IPS-NIHi7 (cell line): ENCODE measurements around the gene SH2D4B.

Source experiments
- DNase-seq: peaks from one replicate; pipeline ENCODE4 v3.0.0; 2012; ENCODE audit warnings: mixed read lengths; ENCODE audit errors: extremely low spot score

Gene SH2D4B

DNA sequence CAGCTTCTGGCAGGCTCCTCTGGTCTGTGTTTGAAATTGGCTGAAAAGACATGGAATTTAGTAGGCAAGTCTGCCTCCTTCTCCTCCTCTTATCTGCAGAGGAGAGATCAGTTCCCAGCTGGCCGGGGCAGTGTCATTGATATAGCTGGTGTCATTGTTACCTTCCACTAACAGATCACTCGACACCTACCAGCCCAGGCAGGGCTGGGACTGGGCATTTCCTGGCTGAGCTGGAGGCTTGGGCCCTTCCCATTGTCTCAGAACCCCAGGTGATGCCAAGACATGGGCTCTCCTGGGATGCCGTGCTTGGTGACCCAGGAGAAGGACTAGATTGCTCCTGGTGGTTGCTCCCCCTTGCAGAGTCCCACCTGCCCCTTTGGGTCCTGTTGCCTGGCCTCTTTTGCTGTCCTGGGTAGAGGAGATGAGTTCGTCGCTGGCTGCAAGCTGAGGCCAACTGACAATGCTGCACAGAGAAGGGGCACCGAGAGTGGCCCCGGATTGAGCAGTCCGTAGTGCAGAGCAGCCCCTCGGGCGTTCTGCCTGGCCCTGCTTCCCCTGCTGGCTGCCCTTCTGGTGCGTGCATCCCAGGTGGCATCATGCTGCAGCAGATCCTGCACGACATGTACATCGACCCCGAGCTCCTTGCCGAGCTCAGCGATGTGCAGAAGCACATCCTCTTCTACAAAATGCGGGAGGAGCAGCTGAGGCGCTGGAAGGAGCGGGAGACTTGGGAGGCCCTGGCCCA is at the start of gene SH2D4B:
SH2D4B (plus strand) TSS at position 167 of the 745 bp plus-strand sequence; CDS start at position 597, 430 bp downstream.
- DNase-seq: no peak

DNA sequence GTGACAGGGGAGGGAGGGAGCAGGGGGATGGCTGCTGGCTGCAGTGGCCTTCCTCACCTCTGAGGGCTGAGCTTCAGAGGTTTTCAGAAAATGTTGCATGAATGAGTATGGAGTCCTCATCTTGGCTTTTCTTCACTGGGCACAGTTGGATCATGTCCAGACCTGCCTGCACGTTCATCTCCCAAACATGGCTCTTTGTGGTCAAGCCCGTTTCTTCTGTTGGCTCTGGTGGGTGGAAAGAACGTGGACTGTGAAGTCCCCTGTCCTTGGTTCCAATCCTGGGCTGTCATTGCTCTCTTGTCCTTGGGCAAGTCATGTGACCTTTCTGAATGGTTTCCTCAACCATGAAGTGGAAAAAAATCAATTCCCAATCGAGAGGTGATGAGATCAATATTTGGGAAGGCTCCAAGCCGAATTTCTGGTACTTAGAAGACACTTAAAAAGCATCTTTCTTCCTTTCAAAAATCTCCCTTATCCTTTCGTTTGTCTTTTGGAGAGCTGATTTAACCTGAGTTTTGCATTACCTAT is 49.1 kb upstream of the SH2D4B start:
- no peak for DNase-seq

DNA sequence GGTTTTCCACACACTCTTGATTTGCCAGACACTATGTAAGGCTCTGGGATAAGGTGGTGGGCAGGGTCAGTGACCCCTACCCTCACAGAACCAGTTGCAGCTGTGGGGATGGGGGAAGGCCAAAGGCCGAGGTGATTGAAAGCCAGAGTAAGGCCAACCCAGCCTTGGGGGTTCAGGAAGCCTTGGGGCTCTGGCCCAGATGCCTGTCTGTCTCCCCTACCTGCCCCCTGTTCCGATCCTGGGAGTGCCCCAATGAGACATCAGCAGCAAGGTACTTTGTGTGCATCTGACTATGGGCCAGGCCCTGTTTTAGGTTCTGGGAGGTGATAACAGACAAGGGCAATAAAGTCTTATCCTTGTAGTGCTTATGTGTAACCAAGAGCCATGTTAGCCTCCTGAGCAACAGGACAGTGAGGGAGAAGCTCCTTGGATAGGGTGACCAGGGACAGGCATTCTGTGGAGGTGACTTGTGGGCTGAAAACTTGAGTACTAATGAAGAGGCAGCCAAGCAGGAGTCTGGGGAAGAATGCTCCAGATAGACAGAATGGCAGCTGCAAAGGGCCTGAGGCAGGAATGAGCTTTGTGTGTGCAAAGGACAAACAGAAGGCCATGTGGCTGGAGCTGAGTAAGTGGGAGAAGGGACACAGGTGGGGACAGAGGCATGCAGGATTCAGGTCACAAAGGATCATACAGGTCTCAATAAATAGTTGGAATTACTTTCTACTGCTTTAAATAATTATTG is 48.2 kb upstream of the SH2D4B start:
- DNase-seq: no peak

DNA sequence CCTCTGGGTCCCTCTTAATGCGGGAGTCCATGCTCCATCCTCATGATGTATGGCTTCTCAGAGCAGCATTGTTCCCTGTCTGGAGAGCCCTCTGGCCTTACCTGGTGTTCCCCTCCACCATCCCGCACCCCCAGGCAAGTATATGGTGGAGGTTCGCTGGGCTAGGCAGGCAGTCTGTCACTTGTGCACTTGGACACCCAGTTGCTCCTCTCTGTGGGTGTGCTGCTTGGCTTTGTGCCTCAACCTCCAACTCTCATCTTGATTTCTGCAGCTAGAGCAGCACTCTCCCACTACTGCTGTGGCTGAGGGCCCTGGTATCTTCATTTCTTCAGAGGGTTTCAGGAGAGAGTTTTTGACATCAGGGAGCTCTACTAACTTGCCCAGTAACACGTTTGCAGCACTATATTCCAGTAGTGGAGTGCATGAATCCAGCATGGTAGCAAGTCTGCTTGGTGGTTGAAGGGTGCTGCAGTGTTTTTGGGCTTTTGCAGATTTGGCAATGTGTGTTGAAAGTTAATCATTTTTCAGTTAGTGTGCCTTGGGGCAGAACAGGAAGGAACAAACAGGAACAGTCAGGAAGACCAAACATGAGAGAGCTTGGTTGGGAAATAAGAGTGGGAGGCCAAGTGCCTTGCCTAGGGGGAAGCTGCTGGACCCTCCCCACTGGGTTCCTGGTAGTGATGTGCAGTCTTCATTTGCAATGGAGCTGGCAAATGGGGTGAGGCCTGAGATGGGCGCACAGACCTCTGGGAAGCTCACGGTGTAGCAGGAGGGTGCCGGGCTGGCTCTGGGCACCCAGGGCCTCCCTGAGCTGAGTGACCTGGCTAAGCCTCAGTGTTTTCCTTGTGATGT is 46.2 kb upstream of the SH2D4B start:
- DNase-seq: no peak

- DNase-seq: no peak
Observed at GRCh38 chr10:80492848-80493521, 44.7 kb upstream of the SH2D4B start.

- no peak for DNase-seq
Observed at GRCh38 chr10:80493522-80494051, 44.1 kb upstream of the SH2D4B start.

- no peak for DNase-seq
Observed at GRCh38 chr10:80496555-80497172, 41.0 kb upstream of the SH2D4B start.

DNA sequence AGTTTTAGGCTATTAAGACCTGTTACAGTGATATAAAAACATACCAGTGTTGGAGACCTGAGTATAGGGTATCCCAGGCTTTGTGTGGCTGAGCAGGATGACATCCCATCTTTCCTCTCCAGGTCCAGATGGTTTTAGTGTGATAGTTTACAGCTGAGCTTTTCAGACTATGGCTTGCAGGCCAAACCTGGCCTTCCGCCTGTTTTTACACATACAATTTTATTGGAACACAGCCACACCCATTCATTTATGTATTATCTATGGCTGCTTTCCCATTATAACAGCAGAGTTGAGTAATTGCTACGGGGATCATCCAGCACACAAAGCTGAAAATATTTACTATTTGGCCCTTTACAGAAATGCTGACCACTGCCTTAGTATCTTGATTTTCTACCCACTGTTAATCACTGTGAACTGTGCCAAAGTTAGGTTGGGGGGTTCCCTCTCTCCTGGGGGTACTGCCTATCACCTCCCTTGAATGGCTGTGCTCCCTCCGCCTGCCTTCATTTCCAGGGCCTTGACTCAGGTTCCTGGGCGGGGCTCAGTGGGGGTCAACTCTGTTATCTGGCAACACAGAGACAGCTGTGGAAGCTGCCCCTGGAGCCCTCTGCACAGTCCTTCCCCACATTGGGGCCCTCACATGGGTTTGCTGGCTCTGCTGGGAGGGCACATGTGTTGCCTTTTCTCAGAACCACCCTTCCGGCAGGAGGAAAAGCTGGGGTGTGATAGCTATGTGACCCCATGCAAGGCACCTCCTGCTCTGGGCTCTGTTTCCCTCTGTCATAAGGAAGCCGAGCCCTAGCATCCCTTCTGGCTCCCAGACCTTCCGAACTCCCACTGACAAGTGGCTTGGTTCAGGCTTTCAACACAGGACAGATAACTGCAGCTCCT is 40.3 kb upstream of the SH2D4B start:
- no peak for DNase-seq

DNA sequence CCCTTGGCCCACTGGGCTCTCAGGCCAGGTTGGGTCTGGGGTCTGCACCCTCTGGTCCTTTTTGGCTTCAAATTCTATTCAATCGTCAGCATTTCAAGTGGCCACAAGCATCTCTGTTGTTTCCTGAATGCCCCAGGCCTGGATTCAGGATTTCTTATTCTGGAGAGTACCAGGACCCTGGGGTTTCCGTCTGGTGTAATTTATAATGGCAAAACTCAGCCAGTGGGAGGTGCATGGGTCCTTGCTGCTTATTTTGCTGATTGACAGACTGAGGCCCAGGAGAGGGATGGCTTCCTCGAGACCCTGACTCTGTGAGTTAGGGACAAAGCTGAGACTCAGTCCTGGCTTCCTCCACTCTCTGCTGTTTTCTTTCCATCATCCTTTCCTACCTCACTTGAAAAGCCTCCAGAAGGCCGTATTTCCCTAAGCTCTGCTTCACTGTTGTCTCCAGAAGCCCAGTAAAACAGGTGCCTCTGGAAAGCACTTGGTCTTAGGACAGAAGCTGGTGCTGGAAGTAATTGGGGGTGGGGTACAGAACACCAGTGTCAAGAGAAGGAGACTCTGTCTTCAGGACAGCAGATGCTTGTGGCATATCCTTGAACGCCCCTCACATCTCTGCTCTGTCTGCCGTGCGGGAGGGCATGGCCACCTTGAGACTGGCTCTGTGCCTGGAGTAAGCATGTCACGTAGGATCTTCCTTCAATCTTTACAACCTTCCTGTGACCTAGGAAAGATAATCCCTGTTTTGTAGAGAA is 39.4 kb upstream of the SH2D4B start:
- no peak for DNase-seq

DNA sequence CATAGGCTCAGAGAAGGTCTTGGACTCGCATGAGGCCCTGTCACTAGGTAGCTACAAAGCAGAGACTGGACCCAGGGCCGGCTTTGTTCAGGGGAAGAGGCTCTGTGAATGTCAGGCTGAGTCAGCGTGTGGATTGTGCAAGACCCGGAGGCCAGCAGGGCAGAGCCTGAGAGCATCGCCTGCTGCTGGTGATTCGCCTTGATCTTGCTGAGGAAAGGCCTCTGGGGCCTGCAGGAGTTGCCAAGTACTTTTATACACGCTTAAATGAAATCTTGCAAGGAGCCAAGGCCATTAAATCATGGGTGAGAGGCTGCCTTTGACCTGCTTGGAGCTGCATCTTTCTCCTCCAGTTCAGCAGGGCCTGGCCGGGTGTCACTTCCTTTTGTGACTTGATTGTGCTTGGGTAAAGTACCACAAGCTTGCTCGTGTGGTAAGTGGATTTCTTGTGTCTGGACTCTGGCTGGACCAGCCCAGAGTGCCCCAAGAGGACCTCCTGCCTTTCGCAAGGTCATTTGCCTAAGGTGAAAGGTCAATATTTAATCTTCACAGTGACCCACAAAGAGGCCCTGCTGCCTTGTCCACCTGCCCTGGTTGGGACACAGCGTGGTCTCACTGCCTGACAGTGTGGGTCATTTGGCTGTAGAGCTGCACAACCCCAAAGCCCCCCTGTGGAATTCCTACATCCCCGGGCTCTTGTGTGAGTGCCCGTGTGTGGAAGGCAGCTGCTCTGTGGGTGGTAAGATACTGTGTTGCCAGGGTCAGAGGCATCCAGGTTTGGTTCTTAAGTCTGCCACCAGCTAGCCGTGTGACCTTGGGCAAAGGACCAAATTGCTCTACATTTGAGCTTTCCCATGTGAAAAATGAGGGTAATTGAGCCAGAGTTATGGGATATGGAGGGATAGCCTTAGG is 38.6 kb upstream of the SH2D4B start:
- DNase-seq: peak; percentile 71

- DNase-seq: no peak
Observed at GRCh38 chr10:80500572-80501380, 36.9 kb upstream of the SH2D4B start.

DNA sequence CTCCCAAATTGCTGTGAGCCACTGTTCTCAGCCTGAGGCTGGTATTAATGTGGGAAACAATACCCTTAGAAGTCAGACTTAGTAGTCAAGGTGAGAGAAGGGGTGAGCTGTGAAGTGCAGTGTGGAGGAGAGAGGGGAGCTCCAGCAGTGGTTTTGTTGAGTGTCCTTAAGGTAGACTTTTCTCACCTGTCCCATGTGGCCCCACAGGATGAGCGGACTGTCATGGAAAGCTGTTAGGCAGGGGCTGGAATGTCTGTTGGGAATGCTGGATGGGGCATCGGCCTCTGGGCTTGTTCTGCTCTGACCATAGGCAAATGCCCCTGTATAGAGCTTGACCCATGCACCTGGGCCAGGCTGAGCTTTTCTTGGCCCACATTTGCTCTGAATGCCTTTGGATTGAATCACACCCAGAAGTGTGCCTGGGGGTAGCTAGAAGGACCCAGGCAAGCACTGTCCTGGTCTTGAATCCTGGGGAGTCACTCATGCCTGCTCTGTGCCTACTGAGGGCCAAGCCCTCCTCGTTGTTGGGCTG is 36.3 kb upstream of the SH2D4B start:
- no peak for DNase-seq

- no peak for DNase-seq
Observed at GRCh38 chr10:80501913-80502521, 35.7 kb upstream of the SH2D4B start.

DNA sequence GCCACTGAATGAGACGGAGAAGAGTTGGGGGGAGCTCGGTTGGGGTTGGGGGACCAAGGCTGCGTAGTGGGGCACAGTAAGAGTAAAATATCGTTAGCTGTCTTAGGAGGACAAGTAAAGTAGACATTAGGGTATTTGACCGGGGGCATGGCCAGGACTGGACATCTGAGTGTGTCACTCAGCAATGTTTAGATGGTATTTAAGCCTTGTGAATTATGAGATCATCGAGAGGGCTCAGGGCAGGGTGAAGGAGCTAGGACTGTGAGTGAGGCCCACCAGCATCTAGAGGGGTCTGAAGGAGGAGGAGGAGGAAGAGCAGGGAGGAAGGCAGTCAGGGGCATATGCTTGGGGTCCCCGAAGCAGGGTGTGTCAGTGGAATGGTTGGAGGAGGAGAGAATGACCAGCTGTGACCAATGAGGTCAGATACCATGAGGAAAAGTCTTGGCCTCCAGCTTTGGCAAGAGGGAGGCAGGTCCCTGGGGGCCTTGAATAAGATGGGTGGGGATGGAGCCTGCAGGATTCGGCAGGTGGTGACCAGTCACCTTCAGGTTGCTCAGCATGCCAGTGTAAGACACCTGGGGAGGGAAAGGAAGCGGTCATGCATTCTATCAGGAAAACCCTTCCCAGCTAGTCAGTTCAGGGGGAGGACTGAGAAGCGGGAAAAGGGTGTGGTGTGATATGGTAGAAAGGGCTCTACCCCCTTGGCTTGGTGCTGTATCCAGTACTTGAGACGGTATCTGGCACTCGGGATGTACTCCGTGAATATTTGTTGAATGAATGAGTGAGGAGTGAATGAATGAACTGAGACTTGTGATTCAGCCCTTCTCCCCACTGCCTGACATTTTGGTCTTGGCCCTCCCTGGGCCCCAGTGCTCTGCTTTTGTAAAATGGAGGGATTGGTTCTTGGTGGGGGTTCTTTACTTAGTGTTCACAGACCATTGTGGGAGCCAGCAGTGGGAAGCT is 34.8 kb upstream of the SH2D4B start:
- DNase-seq: no peak

DNA sequence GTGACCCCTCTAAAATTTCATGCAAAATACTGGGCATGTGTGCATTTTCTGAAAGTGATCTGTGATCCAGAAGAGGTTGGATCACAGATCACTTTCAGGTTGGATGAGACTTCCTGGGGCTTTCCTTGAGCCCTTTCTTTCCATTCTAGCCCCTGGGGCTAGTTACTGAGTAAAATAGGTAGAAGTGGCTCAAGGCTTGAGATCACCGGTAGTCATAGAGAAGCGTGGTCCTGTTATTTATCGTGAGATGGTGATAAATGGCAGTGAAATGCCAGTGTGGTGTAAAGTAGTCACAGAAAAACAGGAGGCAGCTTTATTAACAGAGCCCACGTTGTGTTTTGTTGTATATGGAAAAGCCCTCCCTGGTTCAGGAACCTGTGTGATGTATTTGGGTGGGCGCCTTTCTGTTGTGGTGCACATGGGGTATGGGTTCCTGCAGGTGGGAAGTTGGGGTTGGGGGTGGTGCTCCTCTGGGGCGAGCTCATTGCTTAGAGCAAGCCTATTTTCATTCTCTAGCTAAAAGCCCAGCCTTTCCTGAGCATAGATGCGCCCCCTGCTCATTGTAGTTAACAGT is 34.0 kb upstream of the SH2D4B start:
- DNase-seq: no peak
